NB4 (cell line): ENCODE data around the gene VLDLR.

ENCODE experiments used
- DNase-seq: peaks from one replicate; pipeline ENCODE4 v3.0.0; 2010; ENCODE audit warnings: low read depth
- H3K4me3 ChIP-seq: one replicate; pipeline ENCODE4 v1.5.1; 2011; ENCODE audit warnings: mild to moderate bottlenecking, low read depth, low read length, moderate library complexity
- MYC ChIP-seq: IDR thresholded peaks from 2 replicates; pipeline ENCODE4 v1.6.1; 2011; ENCODE audit warnings: low read depth, low read length
- POLR2A ChIP-seq: IDR thresholded peaks from 2 replicates; pipeline ENCODE4 v1.6.1; 2011; ENCODE audit warnings: mild to moderate bottlenecking; ENCODE audit not compliant: insufficient read length; ENCODE audit errors: extremely low read depth
- TF ChIP-seq, protein P1 (sequence below): IDR thresholded peaks from 2 replicates; pipeline ENCODE4 v1.6.1; 2011; ENCODE audit warnings: low read depth, low read length
- TF ChIP-seq, protein P2 (sequence below): IDR thresholded peaks from one replicate; pipeline ENCODE4 v1.5.1; 2012; ENCODE audit warnings: low read depth, low read length

The VLDLR gene

DNA sequence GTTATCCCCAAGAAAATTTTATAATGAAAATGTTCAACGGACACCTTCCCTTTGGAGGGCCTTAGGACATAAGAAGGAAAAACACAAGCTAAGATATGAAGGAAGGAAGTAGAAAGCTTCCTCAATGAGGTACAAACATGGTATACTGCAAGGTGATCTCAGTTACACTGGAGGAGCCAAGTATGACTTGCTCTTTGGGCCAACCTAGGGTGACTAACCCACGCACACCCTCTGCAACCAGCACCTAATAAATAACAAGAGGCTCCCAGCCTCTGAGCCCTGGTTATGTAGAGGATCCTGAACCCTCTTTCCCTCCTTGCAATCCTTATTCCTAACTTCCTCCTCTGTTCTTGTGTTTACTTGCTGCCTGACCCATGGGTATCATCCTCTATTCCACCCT lies 57.4 kb downstream of the VLDLR start:
- no peak overlapping the region for H3K4me3 ChIP-seq
- TF ChIP-seq, protein P1, sequence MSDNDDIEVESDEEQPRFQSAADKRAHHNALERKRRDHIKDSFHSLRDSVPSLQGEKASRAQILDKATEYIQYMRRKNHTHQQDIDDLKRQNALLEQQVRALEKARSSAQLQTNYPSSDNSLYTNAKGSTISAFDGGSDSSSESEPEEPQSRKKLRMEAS = no peak
- no peak for TF ChIP-seq POLR2A
- TF ChIP-seq MYC = no peak
- TF ChIP-seq, protein P2, sequence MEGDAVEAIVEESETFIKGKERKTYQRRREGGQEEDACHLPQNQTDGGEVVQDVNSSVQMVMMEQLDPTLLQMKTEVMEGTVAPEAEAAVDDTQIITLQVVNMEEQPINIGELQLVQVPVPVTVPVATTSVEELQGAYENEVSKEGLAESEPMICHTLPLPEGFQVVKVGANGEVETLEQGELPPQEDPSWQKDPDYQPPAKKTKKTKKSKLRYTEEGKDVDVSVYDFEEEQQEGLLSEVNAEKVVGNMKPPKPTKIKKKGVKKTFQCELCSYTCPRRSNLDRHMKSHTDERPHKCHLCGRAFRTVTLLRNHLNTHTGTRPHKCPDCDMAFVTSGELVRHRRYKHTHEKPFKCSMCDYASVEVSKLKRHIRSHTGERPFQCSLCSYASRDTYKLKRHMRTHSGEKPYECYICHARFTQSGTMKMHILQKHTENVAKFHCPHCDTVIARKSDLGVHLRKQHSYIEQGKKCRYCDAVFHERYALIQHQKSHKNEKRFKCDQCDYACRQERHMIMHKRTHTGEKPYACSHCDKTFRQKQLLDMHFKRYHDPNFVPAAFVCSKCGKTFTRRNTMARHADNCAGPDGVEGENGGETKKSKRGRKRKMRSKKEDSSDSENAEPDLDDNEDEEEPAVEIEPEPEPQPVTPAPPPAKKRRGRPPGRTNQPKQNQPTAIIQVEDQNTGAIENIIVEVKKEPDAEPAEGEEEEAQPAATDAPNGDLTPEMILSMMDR = no peak
- DNase-seq = no peak

DNA sequence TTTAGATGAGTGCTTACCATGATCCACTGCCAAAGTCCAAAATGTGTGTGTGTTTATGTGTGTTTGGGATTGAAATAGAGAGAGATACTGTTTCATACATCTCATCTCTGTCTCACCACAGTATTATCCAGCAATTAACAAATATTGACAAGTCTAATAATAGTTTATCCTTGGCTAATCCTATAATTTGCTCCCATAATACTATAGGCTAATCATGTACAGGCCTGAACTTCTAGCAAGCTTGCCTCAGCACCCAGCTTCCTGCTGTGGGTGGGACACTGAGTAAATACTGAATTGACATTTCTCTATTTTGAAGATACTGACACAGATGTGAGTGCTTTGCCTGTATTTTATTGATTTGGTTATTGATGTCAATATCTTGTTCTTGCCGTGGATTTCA lies 60.4 kb downstream of the VLDLR start:
- no peak overlapping the region for H3K4me3 ChIP-seq
- TF ChIP-seq, protein P1 = no peak
- TF ChIP-seq MYC (no peak), POLR2A (no peak)
- TF ChIP-seq, protein P2 = no peak
- DNase-seq = no peak

DNA sequence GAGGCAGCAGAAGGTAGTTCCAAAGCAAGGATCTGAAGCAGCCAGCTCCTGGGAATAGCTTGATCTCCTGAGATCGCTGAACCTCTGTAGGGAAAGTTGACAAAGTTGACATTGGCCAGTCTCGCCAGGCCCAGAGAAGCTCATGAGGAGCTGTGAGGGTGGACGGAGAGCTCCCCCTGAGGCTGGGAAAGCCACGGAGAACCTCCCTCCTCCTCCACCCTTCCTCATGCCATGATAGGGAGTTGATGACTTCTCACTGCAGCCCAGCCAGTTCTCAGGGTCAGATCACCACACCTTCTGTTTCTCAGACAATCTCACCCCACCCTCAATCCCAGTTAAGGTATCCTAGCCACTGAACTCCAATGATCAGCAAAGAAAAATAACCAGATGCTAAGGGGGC lies 65.3 kb downstream of the VLDLR start:
- DNase-seq = no peak
- TF ChIP-seq, protein P1 = no peak
- TF ChIP-seq POLR2A (no peak), MYC (no peak)
- TF ChIP-seq, protein P2 = no peak
- no peak overlapping the region for H3K4me3 ChIP-seq

DNA sequence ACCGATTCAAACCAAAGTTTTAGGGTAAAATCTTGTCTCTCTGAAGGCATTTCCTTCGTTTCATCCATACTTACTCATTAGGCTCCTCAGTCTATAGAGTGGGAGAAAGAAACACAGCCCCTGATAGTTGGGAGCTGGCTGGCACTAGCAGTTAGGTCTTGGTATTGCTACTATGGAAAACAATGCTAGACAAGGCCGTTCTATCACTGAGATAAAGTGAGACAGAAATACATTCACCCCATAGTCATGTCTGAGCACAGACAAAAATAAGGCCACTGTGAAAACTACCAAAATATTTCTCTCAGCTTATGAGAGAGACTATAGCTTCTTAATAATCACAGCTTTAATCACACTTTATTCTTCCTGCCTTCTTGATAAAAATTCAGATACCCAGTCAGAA lies 67.0 kb downstream of the VLDLR start:
- DNase-seq = no peak
- H3K4me3 ChIP-seq = no peak overlapping the region
- TF ChIP-seq, protein P2 = no peak
- TF ChIP-seq POLR2A = no peak
- no peak for TF ChIP-seq MYC
- TF ChIP-seq, protein P1 = no peak

DNA sequence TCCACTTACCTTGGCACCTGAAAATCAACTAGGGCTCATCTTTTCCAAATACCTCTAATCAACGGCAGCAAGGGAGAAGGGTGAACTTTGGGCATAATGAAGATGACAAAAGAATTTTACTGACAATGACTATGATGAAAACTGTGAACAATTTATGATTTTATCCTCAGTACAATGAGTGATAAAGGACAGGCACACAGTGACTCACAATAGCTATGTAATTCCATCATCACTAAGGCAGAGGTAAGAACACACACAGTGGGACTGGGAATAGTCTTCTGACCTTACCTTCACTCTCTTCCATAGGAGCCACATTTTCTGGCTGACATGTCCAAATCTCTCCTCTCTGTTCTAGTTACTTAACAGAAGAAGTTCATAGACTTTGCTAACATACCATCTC lies 69.6 kb downstream of the VLDLR start:
- DNase-seq = no peak
- no peak overlapping the region for H3K4me3 ChIP-seq
- no peak for TF ChIP-seq MYC

DNA sequence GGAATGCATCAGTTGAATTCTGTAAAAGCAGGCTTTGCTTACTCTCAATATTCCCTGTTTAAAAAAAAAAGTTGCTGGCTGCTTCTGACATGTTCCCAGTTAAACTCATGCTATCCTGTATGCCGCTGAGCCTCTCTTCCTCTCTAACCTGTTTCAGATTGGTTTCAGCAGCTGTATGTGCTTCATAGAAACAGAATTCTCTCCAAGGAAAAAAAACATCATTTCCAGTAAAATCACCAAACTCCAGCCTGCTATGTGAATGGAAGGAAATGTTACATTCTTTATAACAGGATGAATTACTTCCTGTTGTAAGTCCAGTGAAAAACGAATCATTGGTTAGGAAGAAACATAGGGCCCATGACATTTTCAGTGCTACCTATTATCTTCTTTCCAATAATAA lies 70.0 kb downstream of the VLDLR start:
- no peak overlapping the region for H3K4me3 ChIP-seq
- TF ChIP-seq MYC (no peak), POLR2A (no peak)
- TF ChIP-seq, protein P2 = no peak
- TF ChIP-seq, protein P1 = no peak
- DNase-seq = no peak
